NCI-H2196 treated with DMSO at 0.1 percent for 48 hours (cell line): Measurements from ENCODE around the gene JAM2.
"Not testable (repeated sequence)": the region's sequence is repeated elsewhere in the genome, so short reads cannot be mapped to it uniquely, and the experiment has no call there.

Source experiments
- DNase-seq: peaks from one replicate; lab custom pipeline; 2025; ENCODE audit not compliant: unreplicated experiment; lab: John Stamatoyannopoulos, UW

Gene JAM2

DNA sequence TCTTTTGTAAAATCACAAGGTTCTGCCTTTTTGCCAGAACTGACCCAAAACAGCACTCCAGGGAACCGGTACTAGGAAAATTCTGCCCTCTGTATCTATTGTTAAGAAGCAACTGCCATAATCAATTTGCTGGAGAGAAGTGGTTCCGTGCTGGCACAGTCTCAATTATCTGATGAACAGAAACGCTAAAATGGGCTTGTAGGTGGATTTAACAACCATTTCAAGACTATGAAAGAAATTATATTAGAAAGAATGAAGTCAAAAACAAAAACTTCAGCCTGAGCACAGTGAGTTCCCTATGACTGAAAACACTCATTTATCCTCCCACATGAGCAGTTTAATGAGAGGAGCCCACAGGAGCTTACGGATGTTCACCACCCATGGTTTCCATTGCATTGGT, 4.4 kb downstream of the JAM2 start:
- DNase-seq, result no peak

DNA sequence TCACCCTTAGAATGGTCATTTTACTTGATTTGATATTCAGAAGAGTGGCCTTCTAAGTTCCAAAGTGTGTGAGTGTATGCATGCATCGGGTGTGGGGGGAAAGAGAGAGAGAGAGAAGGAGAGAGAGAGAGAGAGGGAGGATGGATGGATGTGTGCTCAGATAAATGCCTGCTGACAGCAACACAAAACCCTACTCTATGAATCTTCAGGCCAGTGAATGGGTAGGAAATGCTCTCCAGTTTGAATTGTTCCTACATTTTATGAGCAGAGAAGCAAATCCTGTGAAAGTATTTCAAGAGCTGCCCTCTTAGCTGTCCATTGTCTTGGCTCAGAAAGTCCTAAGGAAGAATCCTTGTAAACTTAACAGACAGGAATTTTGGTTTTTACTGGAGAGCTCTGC, 7.4 kb downstream of the JAM2 start:
- no peak for DNase-seq

DNA sequence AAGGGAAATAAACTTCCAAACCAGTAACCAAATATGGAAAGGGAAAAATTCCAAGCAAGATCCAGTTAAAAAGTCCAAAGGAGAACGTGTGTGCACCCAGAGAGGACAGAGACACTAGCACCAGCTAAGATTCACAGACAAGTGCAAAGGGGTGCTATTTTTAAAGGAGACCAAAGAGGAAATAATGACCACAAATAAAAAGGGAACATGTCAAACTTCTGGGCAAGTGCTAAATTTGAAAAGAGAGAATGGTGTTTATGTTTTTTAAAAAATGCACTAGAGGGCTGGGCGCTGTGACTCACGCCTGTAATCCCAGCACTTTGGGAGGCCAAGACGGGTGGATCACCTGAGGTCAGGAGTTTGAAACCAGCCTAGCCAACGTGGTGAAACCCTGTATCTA, 8.6 kb downstream of the JAM2 start:
- no peak for DNase-seq

DNA sequence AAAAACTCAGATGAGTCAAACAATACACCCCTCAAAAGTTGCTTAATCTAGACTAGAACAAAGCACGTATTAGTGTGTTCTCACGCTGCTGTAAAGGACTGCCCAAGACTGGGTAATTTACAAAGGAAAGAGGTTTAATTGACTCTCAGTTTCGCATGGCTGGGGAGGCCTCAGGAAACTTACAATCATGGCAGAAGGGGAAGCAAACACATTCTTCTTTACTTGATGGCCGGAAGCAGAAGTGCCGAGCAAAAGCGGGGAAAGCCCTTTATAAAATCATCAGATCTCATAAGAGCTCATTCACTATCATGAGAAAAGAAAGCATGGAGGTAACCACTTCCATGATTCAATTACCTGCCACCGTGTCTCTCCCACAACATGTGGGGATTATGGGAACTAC, 10.1 kb downstream of the JAM2 start:
- no peak for DNase-seq

DNA sequence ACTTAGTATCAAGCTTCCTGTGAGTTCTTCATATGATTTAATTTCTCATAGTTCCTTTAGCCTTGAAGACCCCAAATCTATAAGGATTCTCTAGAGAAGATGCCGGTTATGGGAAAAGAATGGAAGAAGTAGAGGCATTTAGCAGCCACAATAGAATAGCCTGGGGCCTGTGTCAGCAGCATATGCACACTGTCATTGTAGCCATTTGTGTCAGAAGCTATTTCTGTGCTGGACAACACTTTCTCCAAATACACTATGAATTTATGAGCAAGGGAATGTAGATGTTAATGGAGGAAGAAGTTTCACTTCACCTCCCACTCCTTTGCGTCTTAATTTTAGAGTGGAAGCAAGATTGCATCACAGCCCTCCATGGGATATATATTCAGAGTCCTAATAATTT, 17.4 kb downstream of the JAM2 start:
- DNase-seq, result no peak

DNA sequence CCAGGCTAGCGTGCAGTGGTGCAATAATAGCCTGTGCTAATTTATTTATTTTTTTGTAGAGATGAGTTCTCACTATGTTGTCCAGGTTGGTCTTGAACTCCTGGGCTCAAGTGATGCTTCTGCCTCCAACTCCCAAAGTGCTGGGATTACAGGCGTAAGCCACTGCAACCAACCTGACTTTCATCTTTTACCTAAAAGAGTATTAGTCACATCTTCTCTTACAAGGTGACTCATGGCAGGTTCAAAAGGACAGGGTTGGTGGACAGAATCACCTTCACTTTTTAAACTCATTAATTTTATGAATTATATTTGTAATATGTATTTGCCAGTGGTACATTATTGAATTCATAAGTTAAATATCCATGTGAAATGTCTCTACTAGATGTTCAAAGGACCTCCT, 18.1 kb downstream of the JAM2 start:
- DNase-seq, result no peak

DNA sequence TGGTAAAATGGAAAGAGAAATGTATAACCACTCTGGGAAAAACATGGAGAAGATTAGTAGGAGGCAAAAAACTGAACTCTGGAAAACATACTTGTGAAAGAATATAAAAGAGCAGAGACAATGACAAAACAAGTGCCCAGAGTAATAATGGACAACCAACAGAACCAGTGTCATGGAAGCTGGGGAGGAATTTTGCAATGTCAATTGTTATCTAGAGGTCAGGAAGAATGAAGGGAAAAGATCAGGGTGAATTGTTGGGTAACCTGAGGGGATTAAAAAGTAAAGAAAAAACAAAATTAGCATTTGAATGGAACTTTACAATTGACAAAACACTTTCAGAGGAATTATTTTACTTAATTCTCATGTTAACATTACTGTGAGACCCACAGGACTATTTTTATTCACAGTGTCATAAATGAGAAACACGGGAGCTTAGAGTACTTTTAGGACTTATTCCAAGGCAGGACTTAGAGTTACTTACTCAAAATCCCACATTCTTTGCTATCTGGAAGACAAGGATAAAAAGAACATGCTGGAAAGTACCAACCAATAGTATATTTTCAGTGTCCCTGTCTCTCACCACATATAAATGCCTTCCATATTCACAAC, 19.5 kb downstream of the JAM2 start:
- no peak for DNase-seq

DNA sequence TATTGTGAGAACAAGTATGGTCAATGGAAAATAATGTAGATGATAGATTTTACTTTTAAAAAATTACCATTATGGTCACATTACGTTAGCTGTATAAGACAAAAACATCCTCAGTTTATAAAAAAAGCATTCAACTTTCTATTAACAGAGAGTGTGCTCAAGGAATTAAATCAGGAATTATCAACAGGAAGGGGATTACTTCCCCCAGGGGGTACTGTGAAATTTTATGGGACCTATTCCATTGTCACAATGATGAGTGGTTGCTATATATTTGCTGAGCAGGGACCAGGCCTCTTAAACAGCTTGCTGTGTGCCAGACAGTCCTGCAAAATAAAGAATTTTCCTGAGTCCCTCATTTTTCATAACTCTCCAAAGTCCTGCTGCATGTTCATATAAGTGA, 21.2 kb downstream of the JAM2 start:
- DNase-seq, result no peak

DNA sequence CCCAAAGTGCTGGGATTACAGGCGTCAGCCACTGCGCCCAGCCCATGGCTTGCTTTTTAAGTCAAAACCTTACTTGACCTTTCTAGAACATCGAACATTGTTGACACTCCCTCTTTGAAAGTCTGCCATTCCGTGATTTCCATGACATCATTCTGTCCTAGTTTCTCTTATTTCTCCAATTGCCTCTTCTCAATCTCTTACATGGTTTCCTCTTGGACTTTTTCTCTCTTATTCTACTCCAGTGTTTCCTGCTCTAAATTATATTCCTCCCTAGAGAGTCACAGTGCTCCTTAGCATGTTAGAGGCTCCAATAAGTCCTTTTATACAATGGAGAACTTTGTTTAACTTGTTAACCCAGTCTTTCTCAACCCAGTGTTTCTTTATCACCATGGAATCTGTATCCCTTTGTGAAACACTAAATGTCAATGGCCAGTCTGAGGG, 25.5 kb downstream of the JAM2 start:
- DNase-seq, result no peak

DNA sequence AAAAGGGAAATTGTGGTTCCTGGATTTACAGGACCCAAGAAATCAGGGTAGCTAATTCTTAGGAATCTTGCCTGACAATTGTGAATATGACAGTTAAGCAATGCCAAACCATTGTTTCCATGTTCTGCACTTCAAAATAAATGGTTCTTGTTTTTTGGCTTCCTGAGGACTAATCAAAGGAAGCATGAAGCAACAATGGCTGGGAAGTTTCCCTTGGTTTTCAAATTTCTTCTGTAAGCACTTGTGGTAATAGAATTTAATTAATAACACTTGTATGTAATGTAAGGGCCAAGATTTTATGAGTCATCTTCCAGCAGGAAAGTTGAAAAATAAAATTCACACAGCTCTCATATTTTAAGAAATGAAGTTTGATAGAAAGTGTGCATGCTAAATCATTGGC, 31.7 kb downstream of the JAM2 start:
- DNase-seq, result no peak

DNA sequence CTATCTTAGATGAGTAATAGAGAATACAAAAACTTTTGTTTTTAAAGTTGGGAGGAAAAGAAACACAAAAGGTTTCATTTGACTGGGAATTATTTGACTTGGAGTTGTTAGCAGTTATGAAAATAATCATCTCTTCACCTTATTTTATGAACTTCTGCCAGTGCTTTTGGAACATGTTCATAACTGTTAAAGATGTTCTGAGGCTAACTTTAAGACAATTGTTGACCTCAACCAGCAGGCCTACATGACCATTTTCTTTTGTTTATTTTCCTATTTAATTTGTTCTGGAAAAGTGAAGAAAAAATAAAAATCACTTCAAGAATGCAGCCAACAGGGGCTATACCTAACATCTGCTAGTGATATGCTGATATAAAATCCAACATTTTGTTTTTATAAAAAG, 37.4 kb downstream of the JAM2 start:
- no peak for DNase-seq

DNA sequence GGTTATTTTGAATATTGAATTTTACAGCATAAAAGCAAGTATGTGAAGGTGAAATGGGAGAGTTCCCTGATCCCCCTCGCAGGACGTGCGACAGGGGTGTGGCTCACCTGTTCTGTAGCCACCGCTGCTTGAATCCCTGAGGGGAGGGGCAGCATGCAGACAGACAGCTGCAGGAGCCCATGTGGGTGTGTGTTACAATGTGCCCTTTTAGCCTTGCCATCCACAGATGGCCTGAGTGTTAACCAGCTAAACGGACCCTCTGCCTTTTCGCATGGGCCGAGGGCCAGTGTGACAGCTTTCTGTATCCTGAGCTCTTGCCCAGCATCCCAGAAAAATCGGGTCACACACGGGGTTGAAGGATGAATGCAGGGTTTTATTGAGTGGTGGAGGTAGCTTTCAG, 43.3 kb downstream of the JAM2 start:
- no peak for DNase-seq

DNA sequence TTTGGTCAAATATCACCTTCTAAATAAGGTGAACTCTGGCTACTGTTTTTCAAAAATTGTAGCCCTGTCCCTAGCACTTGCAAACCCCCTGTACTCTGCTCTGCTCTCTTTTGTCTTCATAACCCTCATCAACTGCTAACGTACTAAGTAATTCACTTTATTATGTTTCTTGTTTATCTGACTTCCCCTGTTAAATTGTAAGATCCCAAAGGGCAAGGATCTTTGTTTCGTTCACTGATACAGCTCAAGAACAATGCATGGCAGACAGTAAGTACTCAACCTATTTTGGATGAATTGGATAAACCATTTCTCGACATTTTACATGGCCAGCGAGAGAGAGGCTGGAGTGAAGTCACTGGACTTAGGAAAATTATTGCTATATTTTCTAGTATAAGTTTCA, 48.7 kb downstream of the JAM2 start:
- DNase-seq, result no peak

DNA sequence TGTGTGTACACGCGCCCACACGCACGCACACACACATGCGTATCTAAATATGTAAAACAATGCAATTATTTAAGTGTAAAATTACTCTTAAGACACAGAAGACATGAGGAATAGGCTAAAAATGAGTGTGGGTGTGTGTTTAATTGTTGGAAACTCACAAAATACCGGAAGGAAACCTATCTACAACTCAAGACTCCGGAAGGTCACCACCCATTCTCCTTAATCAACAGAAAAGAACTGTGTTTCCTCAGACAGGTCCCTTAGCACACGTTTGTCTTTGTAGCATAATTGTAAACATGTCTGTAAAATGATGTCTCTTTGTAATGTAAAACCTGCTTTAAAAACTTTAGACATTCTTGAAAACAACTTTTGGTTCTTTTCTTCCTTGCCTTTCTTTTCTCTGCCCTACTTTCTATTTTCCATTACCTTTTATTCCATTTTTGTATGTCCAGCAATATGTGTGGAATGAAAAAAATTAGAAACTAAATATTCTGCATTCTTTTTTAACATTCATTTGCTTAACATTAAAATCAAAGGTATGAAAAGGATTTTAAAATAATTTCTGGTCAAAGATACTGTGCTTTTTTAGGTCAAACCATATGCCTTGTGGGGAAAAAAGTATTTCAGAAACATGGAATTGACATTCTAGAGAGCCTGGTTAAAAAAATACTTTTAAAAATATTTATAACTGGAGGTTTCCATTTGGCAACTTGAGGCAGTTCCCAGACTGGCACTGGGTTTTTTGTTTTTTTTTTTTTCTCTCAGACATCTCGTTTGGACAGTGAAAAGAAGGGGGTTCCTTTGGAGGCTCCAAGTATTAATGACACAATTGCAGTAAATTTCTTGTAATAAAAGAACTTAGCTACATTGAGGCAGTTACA, 49.5 kb downstream of the JAM2 start:
- DNase-seq, result no peak

DNA sequence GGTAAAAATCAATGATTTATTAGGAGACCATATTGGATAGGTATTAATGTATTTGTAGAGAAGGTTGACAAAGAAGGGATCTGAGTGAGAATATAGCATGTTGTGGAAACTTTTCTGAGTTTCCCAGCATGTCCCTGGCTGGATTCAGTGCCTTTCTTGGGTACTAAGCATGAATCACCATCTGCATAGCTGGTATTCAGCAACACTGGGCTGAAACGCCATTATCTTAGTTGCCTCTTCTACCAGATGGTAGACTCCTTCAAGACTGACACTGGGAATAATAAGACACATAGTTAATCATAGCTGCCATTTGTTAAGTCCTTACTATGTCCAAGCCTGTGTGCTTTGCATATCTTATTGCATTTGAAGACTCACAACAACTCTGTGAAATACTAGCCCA, 50.2 kb downstream of the JAM2 start:
- DNase-seq, result no peak

DNA sequence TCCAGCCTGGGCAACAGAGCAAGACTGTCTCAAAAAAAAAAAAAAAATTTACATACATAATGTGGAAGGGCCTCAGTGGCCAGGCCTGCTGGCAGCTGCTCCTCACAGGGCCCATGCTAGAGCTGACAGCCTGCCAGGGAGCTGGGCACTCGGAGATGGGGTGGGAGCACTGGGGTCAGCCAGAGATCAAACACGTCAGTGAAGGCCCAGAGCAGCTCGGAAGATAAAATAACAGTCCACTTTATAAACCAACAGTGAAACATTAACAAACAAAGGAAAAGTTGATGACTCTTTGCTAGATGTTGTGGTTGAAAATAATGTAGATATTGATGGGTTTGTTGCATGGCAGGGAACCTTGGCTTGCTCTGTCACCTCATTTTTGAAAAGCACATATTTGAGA, 52.9 kb downstream of the JAM2 start:
- DNase-seq, result no peak

DNA sequence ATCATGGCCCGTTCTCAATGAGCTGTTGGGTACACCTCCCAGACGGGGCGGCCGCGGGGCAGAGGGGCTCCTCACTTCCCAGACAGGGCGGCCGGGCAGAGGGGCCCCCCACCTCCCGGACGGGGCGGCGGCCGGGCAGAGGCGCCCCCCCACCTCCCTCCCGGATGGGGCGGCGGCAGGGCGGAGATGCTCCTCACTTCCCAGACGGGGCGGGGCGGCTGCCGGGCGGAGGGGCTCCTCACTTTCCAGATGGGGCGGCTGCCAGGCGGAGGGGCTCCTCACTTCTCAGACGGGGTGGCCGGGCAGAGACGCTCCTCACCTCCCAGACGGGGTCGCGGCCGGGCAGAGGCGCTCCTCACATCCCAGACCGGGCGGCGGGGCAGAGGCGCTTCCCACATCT, 56.4 kb downstream of the JAM2 start:
- DNase-seq, result not testable (repeated sequence)

DNA sequence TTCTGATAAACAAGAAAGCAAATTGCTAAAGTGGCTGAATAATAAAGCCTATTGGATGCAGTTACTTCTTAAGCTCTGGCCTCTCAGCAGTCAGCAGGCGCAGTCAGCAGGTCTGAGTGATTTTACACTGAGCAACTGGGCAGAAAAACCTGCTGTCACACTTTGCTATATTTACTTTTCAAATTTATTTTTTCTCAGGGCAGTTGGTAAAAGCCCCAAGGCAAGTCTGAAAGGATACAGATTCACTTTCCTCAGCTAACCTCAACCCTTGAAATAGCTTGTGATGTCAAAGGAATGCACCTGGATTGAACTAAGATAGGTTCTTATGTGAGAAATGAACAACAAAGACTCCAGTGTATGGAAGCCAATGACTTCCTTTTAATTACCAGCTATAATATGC, 61.7 kb downstream of the JAM2 start:
- no peak for DNase-seq

DNA sequence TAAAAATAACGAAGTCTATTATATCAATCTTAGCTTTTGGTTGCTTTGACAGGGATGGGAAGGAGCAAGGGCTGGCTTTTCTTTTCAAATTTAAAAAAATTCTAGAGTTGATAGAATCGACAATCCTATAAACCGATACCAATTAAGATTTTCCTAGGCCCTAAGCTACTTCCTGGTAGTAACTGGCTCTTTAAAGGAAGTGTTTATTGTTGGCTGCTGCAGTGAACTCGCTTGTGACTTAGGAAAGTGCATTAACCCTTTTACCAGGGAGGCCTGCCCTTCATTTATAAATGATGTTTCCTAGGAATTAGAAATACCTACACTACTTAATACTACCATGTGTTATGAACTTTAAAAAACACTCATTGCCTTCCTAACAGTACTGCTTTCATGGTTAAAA, 62.5 kb downstream of the JAM2 start:
- DNase-seq, result no peak

DNA sequence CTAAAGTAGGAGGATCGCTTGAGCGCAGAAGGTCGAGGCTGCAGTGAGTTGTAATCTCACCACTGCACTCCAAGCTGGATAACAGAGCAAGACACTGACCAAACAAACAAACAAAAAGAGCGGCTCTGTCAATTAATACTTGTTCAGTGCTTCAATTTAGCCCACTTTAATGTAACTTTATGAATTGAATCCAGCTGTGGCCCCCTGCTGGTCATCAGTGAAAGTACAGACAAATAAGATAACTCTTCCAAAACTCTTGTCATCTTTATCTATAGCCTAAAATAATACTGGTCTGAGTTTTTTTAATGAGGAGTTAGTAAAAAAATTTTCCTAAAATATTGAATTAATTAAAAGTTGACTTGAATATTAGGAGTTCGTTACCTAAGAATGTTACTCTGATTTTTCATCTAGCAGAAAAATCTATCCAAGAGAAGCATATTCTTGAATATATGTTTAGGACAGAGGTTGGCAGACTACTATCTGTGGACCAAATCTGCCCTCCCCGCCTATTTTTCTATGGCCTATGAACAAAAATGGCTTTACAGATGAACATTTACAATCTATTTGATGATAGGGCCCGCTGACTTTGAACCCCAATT, 69.5 kb downstream of the JAM2 start:
- peak; percentile 5 for DNase-seq

DNA sequence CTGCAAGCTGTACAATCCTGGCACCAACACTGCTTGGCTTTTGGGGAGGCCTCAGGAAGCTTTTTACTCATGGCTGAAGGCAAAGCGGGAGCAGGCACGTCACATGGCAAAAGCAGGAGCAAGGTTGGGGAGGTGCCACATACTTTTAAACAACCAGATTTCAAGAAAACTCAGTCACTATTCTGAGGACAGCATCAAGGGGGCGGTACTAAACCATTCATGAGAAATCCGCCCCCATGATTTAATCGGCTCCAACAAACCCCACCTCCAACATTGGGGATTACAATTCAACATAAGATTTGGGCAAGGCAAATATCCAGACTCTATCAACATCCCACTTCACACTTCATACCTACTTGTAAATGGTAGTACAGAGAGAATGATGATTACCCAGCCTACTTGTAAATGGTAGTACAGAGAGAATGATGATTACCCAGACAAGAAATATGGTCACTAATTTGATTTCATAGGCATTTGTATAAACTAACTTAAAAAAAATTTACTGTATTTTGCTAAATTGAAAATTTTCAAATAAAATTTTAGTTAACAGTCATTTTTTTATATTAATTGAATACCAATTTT, 70.7 kb downstream of the JAM2 start:
- no peak for DNase-seq

DNA sequence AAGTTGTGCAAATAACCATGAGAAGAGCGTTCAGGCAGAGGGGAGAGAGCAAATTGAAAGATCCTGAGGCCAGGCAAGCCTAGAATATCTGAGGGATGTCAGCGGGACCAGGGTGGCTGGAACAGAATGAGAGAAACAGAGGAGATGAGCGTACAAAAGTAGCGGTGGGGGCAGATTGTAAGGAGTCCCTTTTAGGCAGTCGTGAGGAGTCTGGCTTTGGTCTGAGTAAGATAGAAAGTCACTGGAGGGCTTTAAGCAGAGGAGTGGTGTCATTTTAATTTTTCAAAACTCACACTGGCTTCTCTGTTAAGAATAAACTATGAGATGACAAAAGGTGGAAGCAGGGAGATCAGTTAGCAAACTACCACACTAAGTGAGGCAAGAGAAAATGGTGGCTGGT, 71.5 kb downstream of the JAM2 start:
- DNase-seq, result no peak
